ENCODE data around the gene FLT3. TPM values are rescaled to one million over a fixed set of nuclear protein-coding genes. Genes with fewer than 3 reads are reported as not detected.

Gene FLT3
- total and polyA plus RNA-seq, 4 donors = 0.14 to 0.84 (median 0.42) TPM

DNA sequence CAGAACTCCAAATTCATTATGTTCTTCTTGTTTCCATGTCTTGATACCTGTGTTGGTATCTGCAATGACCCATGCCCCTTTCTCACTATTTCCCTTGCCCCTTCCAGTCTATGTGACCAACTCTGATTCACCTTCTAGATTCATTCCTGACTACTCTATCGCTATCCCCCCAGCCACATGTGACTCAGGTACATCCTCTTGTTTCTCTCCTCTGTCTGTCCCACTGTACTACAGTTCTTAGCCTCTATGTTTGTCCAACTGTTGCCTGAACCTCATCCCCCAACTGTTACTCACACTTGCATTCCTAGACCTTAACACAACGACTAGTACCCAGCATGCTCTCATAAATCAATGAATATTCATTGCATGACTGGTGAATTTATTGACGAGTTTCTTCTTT is 10.0 kb upstream of the FLT3 start:
- no peak overlapping the region for H3K27ac ChIP-seq (ENCODE audit: low read depth in 1 of 2, low read length in 2 of 2)
- no peak overlapping the region for H3K9ac ChIP-seq (ENCODE audit: low read depth in 1 of 2, low read length in 2 of 2)
- no peak for DNase-seq (ENCODE audit: low spot score)
- H3K4me3 ChIP-seq (ENCODE audit: low read depth in 1 of 3, low read length in 3 of 3) = no peak overlapping the region
- H3K27me3 ChIP-seq (ENCODE audit: control insufficient read depth in 4 of 4, insufficient read depth in 4 of 4, low read length in 3 of 4) = no peaks in the 10 kb centered on the region
- no peaks in the 10 kb centered on the region for H3K9me3 ChIP-seq (ENCODE audit: control insufficient read depth in 4 of 4, low read length in 3 of 4)
- WGBS = 72% methylated on average over 3 of the region's 3 CpGs
- no peaks in the 10 kb centered on the region for H3K4me1 ChIP-seq (ENCODE audit: control insufficient read depth in 4 of 4, insufficient read depth in 4 of 4, low read length in 3 of 4)
- no peaks in the 10 kb centered on the region for H3K36me3 ChIP-seq (ENCODE audit: control insufficient read depth in 4 of 4, insufficient read depth in 3 of 4, low read depth in 1 of 4, low read length in 3 of 4)
- TF ChIP-seq NR2F2 (IDR thresholded peaks at IDR 0.05) (no peak), TAF1 (conservative IDR thresholded peaks at IDR 0.05) (no peak), FOXA2 (IDR thresholded peaks at IDR 0.05) (no peak), SP1 (IDR thresholded peaks at IDR 0.05) (no peak), JUND (IDR thresholded peaks at IDR 0.05) (no peak), RXRA (IDR thresholded peaks at IDR 0.05) (no peak), HNF4G (IDR thresholded peaks at IDR 0.05) (no peak), GABPA (IDR thresholded peaks at IDR 0.05 in 1 of 2, conservative IDR thresholded peaks at IDR 0.05 in 1 of 2) (no peak)
- TF ChIP-seq, protein P1, sequence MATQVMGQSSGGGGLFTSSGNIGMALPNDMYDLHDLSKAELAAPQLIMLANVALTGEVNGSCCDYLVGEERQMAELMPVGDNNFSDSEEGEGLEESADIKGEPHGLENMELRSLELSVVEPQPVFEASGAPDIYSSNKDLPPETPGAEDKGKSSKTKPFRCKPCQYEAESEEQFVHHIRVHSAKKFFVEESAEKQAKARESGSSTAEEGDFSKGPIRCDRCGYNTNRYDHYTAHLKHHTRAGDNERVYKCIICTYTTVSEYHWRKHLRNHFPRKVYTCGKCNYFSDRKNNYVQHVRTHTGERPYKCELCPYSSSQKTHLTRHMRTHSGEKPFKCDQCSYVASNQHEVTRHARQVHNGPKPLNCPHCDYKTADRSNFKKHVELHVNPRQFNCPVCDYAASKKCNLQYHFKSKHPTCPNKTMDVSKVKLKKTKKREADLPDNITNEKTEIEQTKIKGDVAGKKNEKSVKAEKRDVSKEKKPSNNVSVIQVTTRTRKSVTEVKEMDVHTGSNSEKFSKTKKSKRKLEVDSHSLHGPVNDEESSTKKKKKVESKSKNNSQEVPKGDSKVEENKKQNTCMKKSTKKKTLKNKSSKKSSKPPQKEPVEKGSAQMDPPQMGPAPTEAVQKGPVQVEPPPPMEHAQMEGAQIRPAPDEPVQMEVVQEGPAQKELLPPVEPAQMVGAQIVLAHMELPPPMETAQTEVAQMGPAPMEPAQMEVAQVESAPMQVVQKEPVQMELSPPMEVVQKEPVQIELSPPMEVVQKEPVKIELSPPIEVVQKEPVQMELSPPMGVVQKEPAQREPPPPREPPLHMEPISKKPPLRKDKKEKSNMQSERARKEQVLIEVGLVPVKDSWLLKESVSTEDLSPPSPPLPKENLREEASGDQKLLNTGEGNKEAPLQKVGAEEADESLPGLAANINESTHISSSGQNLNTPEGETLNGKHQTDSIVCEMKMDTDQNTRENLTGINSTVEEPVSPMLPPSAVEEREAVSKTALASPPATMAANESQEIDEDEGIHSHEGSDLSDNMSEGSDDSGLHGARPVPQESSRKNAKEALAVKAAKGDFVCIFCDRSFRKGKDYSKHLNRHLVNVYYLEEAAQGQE (IDR thresholded peaks at IDR 0.05) = no peak
- TF ChIP-seq, protein P2, sequence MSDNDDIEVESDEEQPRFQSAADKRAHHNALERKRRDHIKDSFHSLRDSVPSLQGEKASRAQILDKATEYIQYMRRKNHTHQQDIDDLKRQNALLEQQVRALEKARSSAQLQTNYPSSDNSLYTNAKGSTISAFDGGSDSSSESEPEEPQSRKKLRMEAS (IDR thresholded peaks at IDR 0.05) = no peak

DNA sequence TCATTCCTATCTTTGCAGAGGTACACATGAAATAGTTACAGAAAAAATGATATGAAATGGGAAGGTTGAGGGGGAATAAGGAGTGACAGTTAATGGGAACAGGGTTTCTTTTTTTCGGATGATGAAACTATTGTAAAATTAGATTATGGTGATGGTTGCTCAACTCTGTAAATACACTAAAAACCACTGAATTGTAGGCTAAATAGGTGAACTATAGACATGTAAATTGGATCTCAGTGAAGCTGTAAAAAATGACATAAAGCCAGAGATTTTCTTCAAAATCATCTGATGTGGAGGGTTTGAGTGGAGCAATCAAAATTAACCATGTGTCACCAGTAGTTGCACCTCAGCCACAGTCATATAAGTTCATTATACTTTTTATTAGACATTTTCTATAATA is 6.6 kb upstream of the FLT3 start:
- H3K9ac ChIP-seq (ENCODE audit: low read depth in 1 of 2, low read length in 2 of 2) = no peak overlapping the region
- H3K4me1 ChIP-seq (ENCODE audit: control insufficient read depth in 4 of 4, insufficient read depth in 4 of 4, low read length in 3 of 4) = no peaks in the 10 kb centered on the region
- no peak overlapping the region for H3K27ac ChIP-seq (ENCODE audit: low read depth in 1 of 2, low read length in 2 of 2)
- 48% methylated on average over 1 of the region's 1 CpG for WGBS
- no peak for DNase-seq (ENCODE audit: low spot score)
- TF ChIP-seq HNF4G (IDR thresholded peaks at IDR 0.05) = no peak
- TF ChIP-seq FOXA2 (IDR thresholded peaks at IDR 0.05) = no peak
- TF ChIP-seq, protein P2 (IDR thresholded peaks at IDR 0.05) = no peak
- no peak for TF ChIP-seq HNF4A (conservative IDR thresholded peaks at IDR 0.05)
- no peak for TF ChIP-seq TAF1 (conservative IDR thresholded peaks at IDR 0.05)
- TF ChIP-seq, protein P3, sequence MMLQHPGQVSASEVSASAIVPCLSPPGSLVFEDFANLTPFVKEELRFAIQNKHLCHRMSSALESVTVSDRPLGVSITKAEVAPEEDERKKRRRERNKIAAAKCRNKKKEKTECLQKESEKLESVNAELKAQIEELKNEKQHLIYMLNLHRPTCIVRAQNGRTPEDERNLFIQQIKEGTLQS (IDR thresholded peaks at IDR 0.05) = no peak
- no peak for TF ChIP-seq GABPA (IDR thresholded peaks at IDR 0.05 in 1 of 2, conservative IDR thresholded peaks at IDR 0.05 in 1 of 2)
- TF ChIP-seq, protein P4, sequence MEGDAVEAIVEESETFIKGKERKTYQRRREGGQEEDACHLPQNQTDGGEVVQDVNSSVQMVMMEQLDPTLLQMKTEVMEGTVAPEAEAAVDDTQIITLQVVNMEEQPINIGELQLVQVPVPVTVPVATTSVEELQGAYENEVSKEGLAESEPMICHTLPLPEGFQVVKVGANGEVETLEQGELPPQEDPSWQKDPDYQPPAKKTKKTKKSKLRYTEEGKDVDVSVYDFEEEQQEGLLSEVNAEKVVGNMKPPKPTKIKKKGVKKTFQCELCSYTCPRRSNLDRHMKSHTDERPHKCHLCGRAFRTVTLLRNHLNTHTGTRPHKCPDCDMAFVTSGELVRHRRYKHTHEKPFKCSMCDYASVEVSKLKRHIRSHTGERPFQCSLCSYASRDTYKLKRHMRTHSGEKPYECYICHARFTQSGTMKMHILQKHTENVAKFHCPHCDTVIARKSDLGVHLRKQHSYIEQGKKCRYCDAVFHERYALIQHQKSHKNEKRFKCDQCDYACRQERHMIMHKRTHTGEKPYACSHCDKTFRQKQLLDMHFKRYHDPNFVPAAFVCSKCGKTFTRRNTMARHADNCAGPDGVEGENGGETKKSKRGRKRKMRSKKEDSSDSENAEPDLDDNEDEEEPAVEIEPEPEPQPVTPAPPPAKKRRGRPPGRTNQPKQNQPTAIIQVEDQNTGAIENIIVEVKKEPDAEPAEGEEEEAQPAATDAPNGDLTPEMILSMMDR (IDR thresholded peaks at IDR 0.05; ENCODE audit: low read depth, low read length, missing input control) = no peak
- no peak for TF ChIP-seq RXRA (IDR thresholded peaks at IDR 0.05)
- TF ChIP-seq FOXA1 (IDR thresholded peaks at IDR 0.05) = no peak
- no peak for TF ChIP-seq SP1 (IDR thresholded peaks at IDR 0.05)
- TF ChIP-seq, protein P5, sequence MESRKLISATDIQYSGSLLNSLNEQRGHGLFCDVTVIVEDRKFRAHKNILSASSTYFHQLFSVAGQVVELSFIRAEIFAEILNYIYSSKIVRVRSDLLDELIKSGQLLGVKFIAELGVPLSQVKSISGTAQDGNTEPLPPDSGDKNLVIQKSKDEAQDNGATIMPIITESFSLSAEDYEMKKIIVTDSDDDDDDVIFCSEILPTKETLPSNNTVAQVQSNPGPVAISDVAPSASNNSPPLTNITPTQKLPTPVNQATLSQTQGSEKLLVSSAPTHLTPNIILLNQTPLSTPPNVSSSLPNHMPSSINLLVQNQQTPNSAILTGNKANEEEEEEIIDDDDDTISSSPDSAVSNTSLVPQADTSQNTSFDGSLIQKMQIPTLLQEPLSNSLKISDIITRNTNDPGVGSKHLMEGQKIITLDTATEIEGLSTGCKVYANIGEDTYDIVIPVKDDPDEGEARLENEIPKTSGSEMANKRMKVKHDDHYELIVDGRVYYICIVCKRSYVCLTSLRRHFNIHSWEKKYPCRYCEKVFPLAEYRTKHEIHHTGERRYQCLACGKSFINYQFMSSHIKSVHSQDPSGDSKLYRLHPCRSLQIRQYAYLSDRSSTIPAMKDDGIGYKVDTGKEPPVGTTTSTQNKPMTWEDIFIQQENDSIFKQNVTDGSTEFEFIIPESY (IDR thresholded peaks at IDR 0.05) = no peak
- TF ChIP-seq RAD21 (IDR thresholded peaks at IDR 0.05) = no peak
- TF ChIP-seq, protein P1 (IDR thresholded peaks at IDR 0.05) = no peak
- TF ChIP-seq EGR1 (IDR thresholded peaks at IDR 0.05; ENCODE audit: low read depth in 2 of 2) = no peak
- TF ChIP-seq NR2F2 (IDR thresholded peaks at IDR 0.05) = no peak
- H3K36me3 ChIP-seq (ENCODE audit: control insufficient read depth in 4 of 4, insufficient read depth in 3 of 4, low read depth in 1 of 4, low read length in 3 of 4) = no peaks in the 10 kb centered on the region
- peaks cover 0 to 1% (median 0%) of the 10 kb centered on the region in 4 donors for H3K9me3 ChIP-seq (ENCODE audit: control insufficient read depth in 4 of 4, low read length in 3 of 4)
- no peaks in the 10 kb centered on the region for H3K27me3 ChIP-seq (ENCODE audit: control insufficient read depth in 4 of 4, insufficient read depth in 4 of 4, low read length in 3 of 4)
- no peak overlapping the region for H3K4me3 ChIP-seq (ENCODE audit: low read depth in 1 of 3, low read length in 3 of 3)

Measured in liver (tissue), 9 donors.